ENCODE results near the gene TAX1BP3. TPM values are rescaled to one million over a fixed set of nuclear protein-coding genes. Genes with fewer than 3 reads are reported as not detected.

The TAX1BP3 gene
- total RNA-seq, 1 experiment from 2014 or later: 76.3 TPM

- Histone ChIP-seq H3K9ac (ENCODE audit: extremely low read depth, insufficient read length, low read length) (no peak overlapping the region), H2BK120ac (ENCODE audit: low read depth, low read length, poor library complexity, severe bottlenecking) (no peak overlapping the region), H2BK15ac (ENCODE audit: low read depth, low read length) (no peak overlapping the region), H3K14ac (ENCODE audit: insufficient read depth, low read length) (no peak overlapping the region; the same call in 1 of the 2 replicates), H3K23ac (ENCODE audit: insufficient read length, low read depth, low read length) (no peak overlapping the region), H3K79me2 (ENCODE audit: insufficient read depth, low read length) (no peaks in the 10 kb centered on the region), H2BK12ac (ENCODE audit: insufficient read length, low read depth, low read length) (no peak overlapping the region), H4K91ac (ENCODE audit: insufficient read length, low read depth, low read length) (no peak overlapping the region), H3K4me1 (ENCODE audit: insufficient read depth, low read length) (no peaks in the 10 kb centered on the region), H4K20me1 (ENCODE audit: control insufficient read depth, insufficient read depth, insufficient read length) (no peaks in the 10 kb centered on the region), H3K4ac (ENCODE audit: low read depth, low read length) (no peak overlapping the region), H3K4me2 (ENCODE audit: insufficient read depth, insufficient read length, low read length) (no peak overlapping the region), H3T11ph (ENCODE audit: low read length) (no peak overlapping the region), H2AK5ac (ENCODE audit: insufficient read length, low read length) (no peak overlapping the region), H2BK5ac (ENCODE audit: insufficient read length, low read length) (no peak overlapping the region), H3K18ac (ENCODE audit: insufficient read length, low read depth, low read length) (no peak overlapping the region), H3K9me3 (ENCODE audit: control insufficient read depth, low read depth, low read length) (no peaks in the 10 kb centered on the region), H3K79me1 (ENCODE audit: insufficient read depth, low read depth, low read length, poor library complexity, severe bottlenecking) (no peaks in the 10 kb centered on the region), H4K5ac (ENCODE audit: insufficient read length, low read depth, low read length) (no peak overlapping the region), H3K27me3 (ENCODE audit: insufficient read depth, low read length) (no peaks in the 10 kb centered on the region), H3K27ac (ENCODE audit: insufficient read length, low read depth, low read length) (no peak overlapping the region), H2BK20ac (ENCODE audit: low read depth, low read length, poor library complexity, severe bottlenecking) (no peak overlapping the region), H3K23me2 (ENCODE audit: insufficient read length, low read depth, low read length, poor library complexity, severe bottlenecking) (no peaks in the 10 kb centered on the region), H4K8ac (replicated peaks; ENCODE audit: insufficient read length, low read depth, low read length) (no peak overlapping the region), H2AFZ (ENCODE audit: low read length) (no peak overlapping the region), H3K56ac (ENCODE audit: insufficient read length, low read depth, low read length) (no peak overlapping the region)
- no CpG with 5 or more reads among the region's 12 CpGs for WGBS (ENCODE audit: extremely low coverage, insufficient read length, low lambda C conversion rate)
- Mint-ChIP-seq H3K27me3 (ENCODE audit: low read depth) (peaks cover 4% of the 10 kb centered on the region; the same call in 1 of the 2 replicates), H3K27ac (no peak overlapping the region), H3K9me3 (no peaks in the 10 kb centered on the region), H3K4me1 (peaks cover 7 to 23% of the 10 kb centered on the region in 2 experiments), H3K4me3 (no peak overlapping the region), H3K36me3 (ENCODE audit: insufficient read depth in 1 of 3, low read depth in 3 of 3) (no peaks in the 10 kb centered on the region; a peak in 1 of 7 replicates)
- TF ChIP-seq, protein P1, sequence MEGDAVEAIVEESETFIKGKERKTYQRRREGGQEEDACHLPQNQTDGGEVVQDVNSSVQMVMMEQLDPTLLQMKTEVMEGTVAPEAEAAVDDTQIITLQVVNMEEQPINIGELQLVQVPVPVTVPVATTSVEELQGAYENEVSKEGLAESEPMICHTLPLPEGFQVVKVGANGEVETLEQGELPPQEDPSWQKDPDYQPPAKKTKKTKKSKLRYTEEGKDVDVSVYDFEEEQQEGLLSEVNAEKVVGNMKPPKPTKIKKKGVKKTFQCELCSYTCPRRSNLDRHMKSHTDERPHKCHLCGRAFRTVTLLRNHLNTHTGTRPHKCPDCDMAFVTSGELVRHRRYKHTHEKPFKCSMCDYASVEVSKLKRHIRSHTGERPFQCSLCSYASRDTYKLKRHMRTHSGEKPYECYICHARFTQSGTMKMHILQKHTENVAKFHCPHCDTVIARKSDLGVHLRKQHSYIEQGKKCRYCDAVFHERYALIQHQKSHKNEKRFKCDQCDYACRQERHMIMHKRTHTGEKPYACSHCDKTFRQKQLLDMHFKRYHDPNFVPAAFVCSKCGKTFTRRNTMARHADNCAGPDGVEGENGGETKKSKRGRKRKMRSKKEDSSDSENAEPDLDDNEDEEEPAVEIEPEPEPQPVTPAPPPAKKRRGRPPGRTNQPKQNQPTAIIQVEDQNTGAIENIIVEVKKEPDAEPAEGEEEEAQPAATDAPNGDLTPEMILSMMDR (conservative IDR thresholded peaks at IDR 0.05): no peak
- DNase-seq: no peak
Observed at GRCh38 chr17:3681057-3681456, 12.7 kb upstream of the TAX1BP3 start.
